Right ventricle myocardium superior (tissue), 1 donor: ENCODE data around the gene ROGDI. TPM values are rescaled to one million over a fixed set of nuclear protein-coding genes. Genes with fewer than 3 reads are reported as not detected.

Experiments used
- ATAC-seq: fragments of 200-7000 bp; cut with Tn5 transposase; one replicate; pipeline ENCODE4 v1.9.1; 2020; ENCODE audit warnings: mild to moderate bottlenecking; ENCODE audit not compliant: poor library complexity
- DNase-seq: peaks from one replicate; pipeline ENCODE4 v3.0.0-alpha.2; 2020
- intact Hi-C: fragments of 100-400 bp; cut with DNase I; formaldehyde crosslinking; loops from one replicate; pipeline ENCODE4 v1.11.2; 2022
- total RNA-seq: library from RNA; stranded (reverse); fragmentation: NEBNext Ultra II Directional; extraction: Animal tissue kit (Norgen Biotek cat#: 25700); gene quantifications from one replicate; pipeline ENCODE4 v1.2.1, GENCODE V29; 2021
- donor health status: DM: no; HTN: yes; CAD: no; lungs with severe emphysema.

ROGDI gene
- total RNA-seq, 1 donor from 2014 or later, result 110 TPM

- ATAC-seq (no peak), DNase-seq (no peak)
- intact Hi-C loops, result no loop called here
Measured at GRCh38 chr16:4777339-4778049, 24.9 kb downstream of the ROGDI start.

GRCh38 chr16:4776141-4776705, 26.2 kb downstream of the ROGDI start:
- DNase-seq, result no peak
- intact Hi-C loops, result no loop called here
- no peak for ATAC-seq

GRCh38 chr16:4775005-4775404, 27.4 kb downstream of the ROGDI start:
- no peak for ATAC-seq
- no peak for DNase-seq
- intact Hi-C loops, result no loop called here

- no peak for DNase-seq
- no peak for ATAC-seq
- intact Hi-C loops, result no loop called here
Measured at GRCh38 chr16:4772351-4772750, 30.1 kb downstream of the ROGDI start.

GRCh38 chr16:4771646-4772045, 30.8 kb downstream of the ROGDI start:
- intact Hi-C loops, result no loop called here

GRCh38 chr16:4769306-4769638, 33.2 kb downstream of the ROGDI start:
- ATAC-seq, result no peak
- intact Hi-C loops, result no loop called here

More at GRCh38 chr16:4771646-4772045, 30.8 kb downstream of the ROGDI start:
- no peak for ATAC-seq
- DNase-seq, result no peak

GRCh38 chr16:4768549-4769305, 33.7 kb downstream of the ROGDI start:
- peak; percentile 98 for DNase-seq
- peak; percentile 95 for ATAC-seq
- intact Hi-C loops, result no loop called here

More at GRCh38 chr16:4769306-4769638, 33.2 kb downstream of the ROGDI start:
- no peak for DNase-seq

GRCh38 chr16:4767872-4768548, 34.4 kb downstream of the ROGDI start:
- ATAC-seq, result no peak
- intact Hi-C loops, result no loop called here

GRCh38 chr16:4766875-4767628, 35.4 kb downstream of the ROGDI start, which contains the start of gene ZNF500:
TSS of gene ZNF500 (minus strand) at chr16:4767162. CDS start at chr16:4765978, 1,184 bp downstream.
- intact Hi-C loops, result no loop called here
- peak; percentile 100 for DNase-seq
- ATAC-seq, result peak; percentile 96

More at GRCh38 chr16:4767872-4768548, 34.4 kb downstream of the ROGDI start:
- DNase-seq, result no peak

GRCh38 chr16:4765511-4766474, 36.6 kb downstream of the ROGDI start:
- ATAC-seq (no peak), DNase-seq (no peak)
- intact Hi-C loops, result no loop called here

GRCh38 chr16:4763791-4764190, 38.6 kb downstream of the ROGDI start:
- intact Hi-C loops, result no loop called here
- no peak for DNase-seq
- ATAC-seq, result no peak

GRCh38 chr16:4762205-4762604, 40.2 kb downstream of the ROGDI start:
- ATAC-seq, result no peak
- no peak for DNase-seq
- intact Hi-C loops, result no loop called here

- intact Hi-C loops, result no loop called here
- DNase-seq, result no peak
- ATAC-seq, result no peak
Measured at GRCh38 chr16:4760221-4760910, 42.1 kb downstream of the ROGDI start.

GRCh38 chr16:4755687-4756086, 46.7 kb downstream of the ROGDI start:
- intact Hi-C loops, result no loop called here
- ATAC-seq, result no peak
- DNase-seq, result no peak

GRCh38 chr16:4754865-4755264, 47.6 kb downstream of the ROGDI start:
- intact Hi-C loops, result no loop called here
- ATAC-seq (no peak), DNase-seq (no peak)

- ATAC-seq (no peak), DNase-seq (no peak)
- intact Hi-C loops, result no loop called here
Measured at GRCh38 chr16:4753227-4753626, 49.2 kb downstream of the ROGDI start.
